ENCODE measurements around the gene HSD17B3. TPM values are rescaled to one million over a fixed set of nuclear protein-coding genes. Genes with fewer than 3 reads are reported as not detected.

HSD17B3 gene
- total and polyA plus RNA-seq, 2 donors (not counting 3 experiments of a cell fraction or from before 2014, with no cell fraction given): 0.46 TPM; not detected in 1

GRCh38 chr9:96255698-96256097 is 46.3 kb downstream of the HSD17B3 start:
- Histone ChIP-seq H3K9me1 (replicated peaks; ENCODE audit: control insufficient read depth, extremely low read depth, insufficient read depth, low read length) (no peaks in the 10 kb centered on the region), H3K27me3 (ENCODE audit: control insufficient read depth in 2 of 2, insufficient read depth in 2 of 2, low read length in 2 of 2) (no peaks in the 10 kb centered on the region), H2AFZ (ENCODE audit: low read depth, low read length) (no peak overlapping the region), H3K4me1 (ENCODE audit: control insufficient read depth, extremely low read depth, insufficient read depth, low read length) (peaks cover 2% of the 10 kb centered on the region), H3K4me3 (replicated peaks in 1 of 3; ENCODE audit: insufficient read depth in 1 of 3, low read depth in 1 of 3, low read length in 3 of 3) (no peak overlapping the region), H3K27ac (ENCODE audit: insufficient read depth, low read depth, low read length) (no peak overlapping the region), H3K9ac (replicated peaks; ENCODE audit: extremely low read depth, insufficient read depth, low read length) (no peak overlapping the region), H3K36me3 (ENCODE audit: control insufficient read depth in 2 of 2, extremely low read depth in 1 of 2, insufficient read depth in 2 of 2, low read length in 2 of 2) (no peaks in the 10 kb centered on the region), H3K9me3 (replicated peaks; ENCODE audit: control insufficient read depth, insufficient read depth, low read length) (no peaks in the 10 kb centered on the region), H3K4me2 (ENCODE audit: insufficient read depth, low read length) (no peak overlapping the region), H3K79me2 (ENCODE audit: control insufficient read depth, insufficient read depth, low read length) (no peaks in the 10 kb centered on the region), H4K20me1 (replicated peaks; ENCODE audit: control insufficient read depth, extremely low read depth, insufficient read depth, low read length) (no peaks in the 10 kb centered on the region)
- DNase-seq (ENCODE audit: low read depth, low spot score) (no peak), FAIRE-seq (no peak)
- BruUV-seq (replicated peaks): no TSS peak
- no peak for TF ChIP-seq EZH2 (IDR thresholded peaks at IDR 0.05; ENCODE audit: borderline replicate concordance, low read depth, low read length, severe bottlenecking)
- no peak for TF ChIP-seq POLR2AphosphoS5 (IDR thresholded peaks at IDR 0.05; ENCODE audit: insufficient read depth, low read depth, low read length)
- no peak for TF ChIP-seq MAX (IDR thresholded peaks at IDR 0.05; ENCODE audit: insufficient read depth, insufficient read length)
- no peak for TF ChIP-seq MYC (IDR thresholded peaks at IDR 0.05; ENCODE audit: low read depth, low read length)
- TF ChIP-seq GATA2 (IDR thresholded peaks at IDR 0.05; ENCODE audit: insufficient read depth, insufficient read length, low read depth, low read length): no peak
- no peak for TF ChIP-seq FOS (IDR thresholded peaks at IDR 0.05; ENCODE audit: borderline replicate concordance, insufficient read depth, low read length)
- TF ChIP-seq POLR2A (IDR thresholded peaks at IDR 0.05; ENCODE audit: low read depth, low read length): no peak
- no peak for TF ChIP-seq JUN (IDR thresholded peaks at IDR 0.05; ENCODE audit: borderline replicate concordance, insufficient read depth, insufficient read length, low read depth)
- TF ChIP-seq, protein P1, sequence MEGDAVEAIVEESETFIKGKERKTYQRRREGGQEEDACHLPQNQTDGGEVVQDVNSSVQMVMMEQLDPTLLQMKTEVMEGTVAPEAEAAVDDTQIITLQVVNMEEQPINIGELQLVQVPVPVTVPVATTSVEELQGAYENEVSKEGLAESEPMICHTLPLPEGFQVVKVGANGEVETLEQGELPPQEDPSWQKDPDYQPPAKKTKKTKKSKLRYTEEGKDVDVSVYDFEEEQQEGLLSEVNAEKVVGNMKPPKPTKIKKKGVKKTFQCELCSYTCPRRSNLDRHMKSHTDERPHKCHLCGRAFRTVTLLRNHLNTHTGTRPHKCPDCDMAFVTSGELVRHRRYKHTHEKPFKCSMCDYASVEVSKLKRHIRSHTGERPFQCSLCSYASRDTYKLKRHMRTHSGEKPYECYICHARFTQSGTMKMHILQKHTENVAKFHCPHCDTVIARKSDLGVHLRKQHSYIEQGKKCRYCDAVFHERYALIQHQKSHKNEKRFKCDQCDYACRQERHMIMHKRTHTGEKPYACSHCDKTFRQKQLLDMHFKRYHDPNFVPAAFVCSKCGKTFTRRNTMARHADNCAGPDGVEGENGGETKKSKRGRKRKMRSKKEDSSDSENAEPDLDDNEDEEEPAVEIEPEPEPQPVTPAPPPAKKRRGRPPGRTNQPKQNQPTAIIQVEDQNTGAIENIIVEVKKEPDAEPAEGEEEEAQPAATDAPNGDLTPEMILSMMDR (IDR thresholded peaks at IDR 0.05; ENCODE audit: extremely low read depth in 1 of 2, insufficient read depth in 1 of 2, low read depth in 1 of 2, low read length in 2 of 2): no peak
- ChIA-PET CTCF (interaction anchor here (0.9 to 1.6 kb wide), 3 partner anchors 23 to 430 kb away, joined by 3 to 5 read pairs (median 4); no protein-coding TSS in a partner anchor), POLR2A (no interaction called here)
- dilution Hi-C loops (cut with MboI; ENCODE audit: extremely low pct_ligation_motif_present, low sequenced_read_pairs) (no loop called here), intact Hi-C loops (cut with micrococcal nuclease) (no loop called here)

All from endothelial cell of umbilical vein (primary cell).